Neural progenitor cell (in vitro differentiated cells): ENCODE measurements around the gene CRTC1. TPM values are rescaled to one million over a fixed set of nuclear protein-coding genes. Genes with fewer than 3 reads are reported as not detected.

Source experiments
- DNase-seq: peaks from one replicate; pipeline ENCODE4 v3.0.0-alpha.2; 2016; ENCODE audit warnings: low spot score
- H2AFZ ChIP-seq: fragments of 200-600 bp; sonication (generic); replicated peaks from 2 replicates; pipeline ENCODE4 v1.6.1; 2016; ENCODE audit warnings: antibody characterized with exemption
- H3F3A ChIP-seq: fragments of 200-600 bp; sonication (generic); 2 replicates; pipeline ENCODE4 v1.6.1; 2016; ENCODE audit warnings: antibody characterized with exemption, low read depth
- H3K27ac ChIP-seq: fragments of 200-600 bp; sonication (generic); 2 replicates; pipeline ENCODE4 v1.5.1; 2016; ENCODE audit warnings: mild to moderate bottlenecking
- H3K27me3 ChIP-seq: fragments of 200-600 bp; sonication (generic); 2 replicates; pipeline ENCODE4 v1.6.1; 2016; ENCODE audit warnings: mild to moderate bottlenecking, moderate library complexity
- H3K36me3 ChIP-seq: fragments of 200-600 bp; sonication (generic); 2 replicates; pipeline ENCODE4 v1.5.1; 2016
- H3K4me1 ChIP-seq: fragments of 200-600 bp; sonication (generic); 2 replicates; pipeline ENCODE4 v1.6.1; 2016; ENCODE audit warnings: mixed run types
- H3K4me2 ChIP-seq: fragments of 200-600 bp; sonication (generic); 2 replicates; pipeline ENCODE4 v1.6.1; 2016
- H3K4me3 ChIP-seq: fragments of 200-600 bp; sonication (generic); 2 replicates; pipeline ENCODE4 v1.5.1; 2016
- H3K79me2 ChIP-seq: fragments of 200-600 bp; sonication (generic); 2 replicates; pipeline ENCODE4 v1.6.1; 2016; ENCODE audit warnings: low read depth
- H3K9ac ChIP-seq: fragments of 200-600 bp; sonication (generic); 2 replicates; pipeline ENCODE4 v1.6.1; 2016
- H3K9me3 ChIP-seq: fragments of 200-600 bp; sonication (generic); 2 replicates; pipeline ENCODE4 v1.5.1; 2016; ENCODE audit warnings: low read depth
- H4K20me1 ChIP-seq: fragments of 200-600 bp; sonication (generic); 2 replicates; pipeline ENCODE4 v1.6.1; 2016; ENCODE audit warnings: low read depth
- H3K27ac Mint-ChIP-seq: 3 replicates; pipeline ENCODE4 v1.8.0; 2021; ENCODE audit warnings: mixed read lengths
- H3K27me3 Mint-ChIP-seq: 2 replicates; pipeline ENCODE4 v1.8.0; 2022; ENCODE audit warnings: low read depth, mild to moderate bottlenecking, inconsistent platforms, moderate library complexity, mixed read lengths; ENCODE audit not compliant: insufficient read depth
- H3K36me3 Mint-ChIP-seq: 3 replicates; pipeline ENCODE4 v1.8.0; 2021; ENCODE audit warnings: mixed read lengths
- H3K4me1 Mint-ChIP-seq: 3 replicates; pipeline ENCODE4 v1.8.0; 2021; ENCODE audit warnings: mixed read lengths
- H3K4me3 Mint-ChIP-seq: 3 replicates; pipeline ENCODE4 v1.8.0; 2021; ENCODE audit warnings: mild to moderate bottlenecking, moderate library complexity, mixed read lengths
- H3K9me3 Mint-ChIP-seq: 3 replicates; pipeline ENCODE4 v1.8.0; 2020; ENCODE audit warnings: mixed read lengths
- EZH2 ChIP-seq: fragments of 200-600 bp; sonication (generic); IDR thresholded peaks from 2 replicates; pipeline ENCODE4 v1.6.1; 2017; ENCODE audit warnings: antibody characterized with exemption, mild to moderate bottlenecking, moderate library complexity
- EZH2phosphoT487 ChIP-seq: fragments of 200-600 bp; sonication (generic); IDR thresholded peaks from 2 replicates; pipeline ENCODE4 v1.6.1; 2017; ENCODE audit warnings: antibody characterized with exemption
- total RNA-seq: library from RNA; depleted of rRNA; stranded (reverse); fragments of >200 nt; gene quantifications from 2 replicates; pipeline ENCODE4 v1.2.3, GENCODE V29; 2015; ENCODE audit warnings: low replicate concordance
- TF ChIP-seq, protein P1 (sequence below): fragments of 200-600 bp; sonication (generic); IDR thresholded peaks from 2 replicates; pipeline ENCODE4 v1.5.1; 2017; ENCODE audit warnings: antibody characterized with exemption, mild to moderate bottlenecking

The CRTC1 gene
- total RNA-seq, 1 donor from 2014 or later: 2.4 TPM

DNA sequence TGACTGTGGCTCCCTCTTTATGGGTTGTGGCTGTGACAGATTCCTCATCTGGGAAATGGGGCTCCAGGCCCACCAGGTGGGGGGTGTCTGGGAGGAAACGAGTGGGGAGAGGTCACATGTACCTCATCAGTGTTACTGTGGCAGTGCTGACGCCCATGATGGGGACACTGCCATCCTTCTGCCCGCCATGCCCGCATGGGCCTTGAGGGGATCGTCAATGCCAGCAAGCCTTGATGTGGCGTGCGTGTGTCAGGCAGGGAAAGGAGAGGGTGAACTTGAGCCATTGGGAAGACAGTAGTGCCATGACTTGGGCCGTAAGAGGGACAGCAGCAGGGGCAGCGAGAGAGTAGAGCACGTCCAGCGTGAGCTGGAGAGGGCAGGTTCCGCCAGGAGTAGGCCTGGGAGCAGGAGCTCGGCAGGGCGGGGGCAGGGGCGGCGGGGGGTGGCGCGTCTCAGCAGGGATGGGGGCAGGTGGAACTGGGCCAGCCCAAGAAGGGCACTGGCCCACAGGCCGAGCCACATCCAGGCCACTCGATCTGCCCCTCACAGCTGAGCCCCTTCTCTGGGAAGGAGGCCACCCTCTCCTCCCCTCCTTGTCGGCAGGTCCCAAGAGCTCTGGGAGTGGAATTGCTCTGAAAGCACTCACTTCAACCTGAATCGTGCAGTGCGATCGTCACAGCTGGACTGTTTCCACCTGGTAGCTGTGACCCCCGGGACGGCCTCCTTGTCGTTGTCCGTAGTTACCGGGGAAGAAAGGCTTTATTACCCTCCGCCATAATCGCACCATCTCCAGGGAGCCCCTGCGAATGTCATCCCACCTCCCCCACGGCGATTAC lies 36.7 kb upstream of the CRTC1 start:
- no peak overlapping the region for H3K4me2 ChIP-seq
- H3K79me2 ChIP-seq: peaks cover 18% of the 10 kb centered on the region
- H3K4me3 Mint-ChIP-seq: peak overlapping the region; percentile 34
- peaks cover 8% of the 10 kb centered on the region for H3K27me3 Mint-ChIP-seq
- H3K9me3 ChIP-seq: no peaks in the 10 kb centered on the region
- no peak overlapping the region for H3K27ac ChIP-seq
- TF ChIP-seq EZH2phosphoT487: no peak
- TF ChIP-seq, protein P1, sequence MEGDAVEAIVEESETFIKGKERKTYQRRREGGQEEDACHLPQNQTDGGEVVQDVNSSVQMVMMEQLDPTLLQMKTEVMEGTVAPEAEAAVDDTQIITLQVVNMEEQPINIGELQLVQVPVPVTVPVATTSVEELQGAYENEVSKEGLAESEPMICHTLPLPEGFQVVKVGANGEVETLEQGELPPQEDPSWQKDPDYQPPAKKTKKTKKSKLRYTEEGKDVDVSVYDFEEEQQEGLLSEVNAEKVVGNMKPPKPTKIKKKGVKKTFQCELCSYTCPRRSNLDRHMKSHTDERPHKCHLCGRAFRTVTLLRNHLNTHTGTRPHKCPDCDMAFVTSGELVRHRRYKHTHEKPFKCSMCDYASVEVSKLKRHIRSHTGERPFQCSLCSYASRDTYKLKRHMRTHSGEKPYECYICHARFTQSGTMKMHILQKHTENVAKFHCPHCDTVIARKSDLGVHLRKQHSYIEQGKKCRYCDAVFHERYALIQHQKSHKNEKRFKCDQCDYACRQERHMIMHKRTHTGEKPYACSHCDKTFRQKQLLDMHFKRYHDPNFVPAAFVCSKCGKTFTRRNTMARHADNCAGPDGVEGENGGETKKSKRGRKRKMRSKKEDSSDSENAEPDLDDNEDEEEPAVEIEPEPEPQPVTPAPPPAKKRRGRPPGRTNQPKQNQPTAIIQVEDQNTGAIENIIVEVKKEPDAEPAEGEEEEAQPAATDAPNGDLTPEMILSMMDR: no peak
- no peak for TF ChIP-seq EZH2
- H3F3A ChIP-seq: peaks cover 8% of the 10 kb centered on the region
- peaks cover 1% of the 10 kb centered on the region for H3K36me3 Mint-ChIP-seq
- H2AFZ ChIP-seq: no peak overlapping the region
- DNase-seq: no peak
- H4K20me1 ChIP-seq: peaks cover 75% of the 10 kb centered on the region
- H3K4me1 Mint-ChIP-seq: peaks cover 57% of the 10 kb centered on the region
- no peaks in the 10 kb centered on the region for H3K27me3 ChIP-seq
- no peaks in the 10 kb centered on the region for H3K36me3 ChIP-seq
- peaks cover 13% of the 10 kb centered on the region for H3K4me1 ChIP-seq
- no peak overlapping the region for H3K4me3 ChIP-seq
- H3K9me3 Mint-ChIP-seq: no peaks in the 10 kb centered on the region
- H3K27ac Mint-ChIP-seq: peak overlapping the region; percentile 35
- H3K9ac ChIP-seq: no peak overlapping the region

DNA sequence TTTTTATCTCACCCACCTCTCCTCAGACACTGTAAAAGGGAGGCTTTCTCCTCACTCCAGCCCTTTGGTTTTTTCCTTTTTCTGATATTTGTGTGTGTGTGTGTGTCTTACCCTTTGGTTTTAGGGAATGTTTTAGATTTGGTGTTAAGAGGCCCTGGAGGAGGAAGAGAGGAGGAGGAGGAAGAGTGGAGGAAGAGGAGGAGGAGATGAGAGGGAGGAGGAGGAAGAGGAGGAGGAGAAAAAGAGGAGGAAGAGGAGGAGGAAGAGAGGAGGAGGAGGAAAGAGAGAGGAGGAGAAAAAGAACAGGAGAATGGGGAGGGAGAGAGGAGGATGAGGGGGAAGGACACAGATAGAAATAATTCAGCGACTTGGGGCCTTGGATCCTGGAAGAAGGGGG lies 36.1 kb upstream of the CRTC1 start:
- no peak overlapping the region for H2AFZ ChIP-seq
- no peaks in the 10 kb centered on the region for H3K27me3 ChIP-seq
- no peak overlapping the region for H3K9ac ChIP-seq
- H3K27ac Mint-ChIP-seq: no peak overlapping the region
- H3K9me3 Mint-ChIP-seq: no peaks in the 10 kb centered on the region
- H3K79me2 ChIP-seq: peaks cover 14% of the 10 kb centered on the region
- no peaks in the 10 kb centered on the region for H3K9me3 ChIP-seq
- no peak for DNase-seq
- H3K4me2 ChIP-seq: no peak overlapping the region
- H3F3A ChIP-seq: peaks cover 8% of the 10 kb centered on the region
- peaks cover 10% of the 10 kb centered on the region for H3K27me3 Mint-ChIP-seq
- no peak overlapping the region for H3K27ac ChIP-seq
- no peaks in the 10 kb centered on the region for H3K36me3 ChIP-seq
- peaks cover 1% of the 10 kb centered on the region for H3K36me3 Mint-ChIP-seq
- peaks cover 14% of the 10 kb centered on the region for H3K4me1 ChIP-seq
- H4K20me1 ChIP-seq: peaks cover 76% of the 10 kb centered on the region
- no peak overlapping the region for H3K4me3 ChIP-seq
- H3K4me1 Mint-ChIP-seq: peaks cover 62% of the 10 kb centered on the region
- TF ChIP-seq EZH2phosphoT487 (no peak), EZH2 (no peak)
- TF ChIP-seq, protein P1: no peak
- peak overlapping the region; percentile 34 for H3K4me3 Mint-ChIP-seq

DNA sequence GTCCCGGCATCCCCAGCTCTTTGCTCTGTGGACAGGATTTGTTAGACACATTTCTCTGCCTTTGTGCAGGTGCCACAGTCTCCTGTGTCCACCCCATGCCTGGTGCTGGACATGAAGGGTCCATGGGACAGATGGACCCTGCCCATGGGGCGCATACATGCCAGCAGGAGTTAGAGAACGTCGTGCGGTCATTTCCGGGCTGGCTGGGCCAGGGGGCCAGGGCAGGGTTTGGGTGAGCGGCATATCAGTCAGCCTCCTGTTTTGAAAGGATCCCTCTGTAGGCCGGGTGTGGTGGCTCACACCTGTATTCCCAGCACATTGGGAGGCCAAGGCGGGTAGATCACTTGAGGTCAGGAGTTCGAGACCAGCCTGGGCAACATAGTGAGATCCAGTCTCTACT lies 35.7 kb upstream of the CRTC1 start:
- DNase-seq: no peak
- no peak overlapping the region for H3K4me3 Mint-ChIP-seq
- peak overlapping the region; percentile 94 for H3K27ac Mint-ChIP-seq
- peaks cover 80% of the 10 kb centered on the region for H4K20me1 ChIP-seq
- H2AFZ ChIP-seq: no peak overlapping the region
- no peaks in the 10 kb centered on the region for H3K36me3 ChIP-seq
- no peak overlapping the region for H3K4me3 ChIP-seq
- no peaks in the 10 kb centered on the region for H3K9me3 ChIP-seq
- peaks cover 8% of the 10 kb centered on the region for H3F3A ChIP-seq
- peaks cover 13% of the 10 kb centered on the region for H3K27me3 Mint-ChIP-seq
- no peak overlapping the region for H3K4me2 ChIP-seq
- peaks cover 1% of the 10 kb centered on the region for H3K36me3 Mint-ChIP-seq
- H3K79me2 ChIP-seq: peaks cover 10% of the 10 kb centered on the region
- H3K27me3 ChIP-seq: no peaks in the 10 kb centered on the region
- H3K4me1 Mint-ChIP-seq: peaks cover 62% of the 10 kb centered on the region
- TF ChIP-seq EZH2 (no peak), EZH2phosphoT487 (no peak)
- H3K4me1 ChIP-seq: peaks cover 14% of the 10 kb centered on the region
- H3K9me3 Mint-ChIP-seq: no peaks in the 10 kb centered on the region
- H3K9ac ChIP-seq: no peak overlapping the region
- H3K27ac ChIP-seq: no peak overlapping the region

DNA sequence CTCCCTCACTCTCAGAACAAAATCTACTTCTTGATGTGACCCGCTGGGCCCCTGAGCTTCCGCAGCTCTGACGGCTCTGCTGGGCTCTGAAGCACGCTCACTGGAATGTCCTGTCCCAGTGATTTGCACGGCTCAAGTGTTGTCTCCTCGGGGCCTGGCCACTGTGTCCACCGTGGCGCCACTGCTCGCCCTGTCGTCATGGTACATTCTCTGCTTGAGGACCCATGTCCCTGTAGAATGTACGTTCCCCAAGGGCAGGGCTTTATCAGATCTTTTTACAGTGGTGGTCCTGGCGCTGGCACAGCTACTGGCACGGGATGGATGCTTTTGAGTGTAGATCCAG lies 34.5 kb upstream of the CRTC1 start:
- Mint-ChIP-seq H3K36me3 (peaks cover 1% of the 10 kb centered on the region), H3K4me3 (no peak overlapping the region), H3K27ac (peak overlapping the region; percentile 93), H3K9me3 (no peaks in the 10 kb centered on the region), H3K4me1 (peaks cover 62% of the 10 kb centered on the region), H3K27me3 (peaks cover 9% of the 10 kb centered on the region)
- Histone ChIP-seq H3K4me3 (no peak overlapping the region), H4K20me1 (peaks cover 79% of the 10 kb centered on the region), H3F3A (peaks cover 4% of the 10 kb centered on the region), H3K27ac (no peak overlapping the region), H3K36me3 (no peaks in the 10 kb centered on the region), H3K27me3 (no peaks in the 10 kb centered on the region), H2AFZ (no peak overlapping the region), H3K4me1 (peaks cover 14% of the 10 kb centered on the region), H3K4me2 (no peak overlapping the region), H3K79me2 (peaks cover 5% of the 10 kb centered on the region), H3K9ac (no peak overlapping the region), H3K9me3 (no peaks in the 10 kb centered on the region)
- TF ChIP-seq, protein P1: no peak
- TF ChIP-seq EZH2phosphoT487 (no peak), EZH2 (no peak)
- DNase-seq: no peak
